Measurements from ENCODE around the gene CCDC88B.

Gene CCDC88B

DNA sequence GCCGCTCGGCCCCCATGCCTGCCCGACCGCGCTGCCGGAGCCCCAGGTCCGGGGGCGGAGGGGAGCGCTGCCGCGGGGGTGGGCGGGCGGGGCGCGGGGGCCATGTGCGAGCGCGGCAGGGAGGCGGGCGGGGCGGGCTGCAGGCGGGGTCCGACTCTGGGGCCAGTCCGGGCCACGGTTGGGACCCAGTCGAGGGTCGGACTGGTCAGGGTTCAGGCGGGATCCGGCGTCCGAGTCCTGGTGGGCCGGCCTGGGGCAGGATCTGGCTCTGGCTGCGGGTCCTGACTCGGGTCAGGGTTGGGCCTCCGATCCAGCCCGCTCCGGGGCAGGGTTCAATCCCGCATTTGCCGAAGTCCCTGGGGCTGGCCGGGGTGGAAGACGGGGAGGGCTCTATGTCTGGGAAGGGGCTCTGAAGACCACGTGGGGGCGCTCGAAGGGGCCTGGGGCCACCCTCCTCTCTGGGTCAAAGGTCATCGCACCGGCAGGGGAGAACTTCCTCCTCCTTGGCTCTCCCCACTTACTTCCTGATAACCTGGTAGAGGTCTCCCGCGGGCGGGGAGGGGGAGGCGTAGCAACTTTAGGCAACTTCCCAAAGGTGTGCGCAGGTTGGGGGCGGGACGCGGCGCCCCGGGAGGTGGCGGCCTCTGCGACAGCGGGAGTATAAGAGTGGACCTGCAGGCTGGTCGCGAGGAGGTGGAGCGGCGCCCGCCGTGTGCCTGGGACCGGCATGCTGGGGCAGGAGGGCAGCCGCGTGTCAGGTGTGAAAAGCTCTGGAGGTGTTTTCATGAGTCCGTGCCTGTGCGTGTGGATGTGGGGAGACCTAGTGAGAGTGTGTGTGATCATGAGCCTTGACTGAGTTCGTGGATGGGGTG is 34.1 kb upstream of the CCDC88B start (continued):
- TF ChIP-seq, protein P1, sequence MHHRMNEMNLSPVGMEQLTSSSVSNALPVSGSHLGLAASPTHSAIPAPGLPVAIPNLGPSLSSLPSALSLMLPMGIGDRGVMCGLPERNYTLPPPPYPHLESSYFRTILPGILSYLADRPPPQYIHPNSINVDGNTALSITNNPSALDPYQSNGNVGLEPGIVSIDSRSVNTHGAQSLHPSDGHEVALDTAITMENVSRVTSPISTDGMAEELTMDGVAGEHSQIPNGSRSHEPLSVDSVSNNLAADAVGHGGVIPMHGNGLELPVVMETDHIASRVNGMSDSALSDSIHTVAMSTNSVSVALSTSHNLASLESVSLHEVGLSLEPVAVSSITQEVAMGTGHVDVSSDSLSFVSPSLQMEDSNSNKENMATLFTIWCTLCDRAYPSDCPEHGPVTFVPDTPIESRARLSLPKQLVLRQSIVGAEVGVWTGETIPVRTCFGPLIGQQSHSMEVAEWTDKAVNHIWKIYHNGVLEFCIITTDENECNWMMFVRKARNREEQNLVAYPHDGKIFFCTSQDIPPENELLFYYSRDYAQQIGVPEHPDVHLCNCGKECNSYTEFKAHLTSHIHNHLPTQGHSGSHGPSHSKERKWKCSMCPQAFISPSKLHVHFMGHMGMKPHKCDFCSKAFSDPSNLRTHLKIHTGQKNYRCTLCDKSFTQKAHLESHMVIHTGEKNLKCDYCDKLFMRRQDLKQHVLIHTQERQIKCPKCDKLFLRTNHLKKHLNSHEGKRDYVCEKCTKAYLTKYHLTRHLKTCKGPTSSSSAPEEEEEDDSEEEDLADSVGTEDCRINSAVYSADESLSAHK (tag by site-specific recombination; IDR thresholded peaks at IDR 0.05) = no peak
- TF ChIP-seq, protein P2, sequence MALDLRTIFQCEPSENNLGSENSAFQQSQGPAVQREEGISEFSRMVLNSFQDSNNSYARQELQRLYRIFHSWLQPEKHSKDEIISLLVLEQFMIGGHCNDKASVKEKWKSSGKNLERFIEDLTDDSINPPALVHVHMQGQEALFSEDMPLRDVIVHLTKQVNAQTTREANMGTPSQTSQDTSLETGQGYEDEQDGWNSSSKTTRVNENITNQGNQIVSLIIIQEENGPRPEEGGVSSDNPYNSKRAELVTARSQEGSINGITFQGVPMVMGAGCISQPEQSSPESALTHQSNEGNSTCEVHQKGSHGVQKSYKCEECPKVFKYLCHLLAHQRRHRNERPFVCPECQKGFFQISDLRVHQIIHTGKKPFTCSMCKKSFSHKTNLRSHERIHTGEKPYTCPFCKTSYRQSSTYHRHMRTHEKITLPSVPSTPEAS (tag by site-specific recombination; IDR thresholded peaks at IDR 0.05) = no peak
- no peak for TF ChIP-seq ZNF530 (tag by site-specific recombination; IDR thresholded peaks at IDR 0.05; ENCODE audit: low read depth)
- TF ChIP-seq, protein P3, sequence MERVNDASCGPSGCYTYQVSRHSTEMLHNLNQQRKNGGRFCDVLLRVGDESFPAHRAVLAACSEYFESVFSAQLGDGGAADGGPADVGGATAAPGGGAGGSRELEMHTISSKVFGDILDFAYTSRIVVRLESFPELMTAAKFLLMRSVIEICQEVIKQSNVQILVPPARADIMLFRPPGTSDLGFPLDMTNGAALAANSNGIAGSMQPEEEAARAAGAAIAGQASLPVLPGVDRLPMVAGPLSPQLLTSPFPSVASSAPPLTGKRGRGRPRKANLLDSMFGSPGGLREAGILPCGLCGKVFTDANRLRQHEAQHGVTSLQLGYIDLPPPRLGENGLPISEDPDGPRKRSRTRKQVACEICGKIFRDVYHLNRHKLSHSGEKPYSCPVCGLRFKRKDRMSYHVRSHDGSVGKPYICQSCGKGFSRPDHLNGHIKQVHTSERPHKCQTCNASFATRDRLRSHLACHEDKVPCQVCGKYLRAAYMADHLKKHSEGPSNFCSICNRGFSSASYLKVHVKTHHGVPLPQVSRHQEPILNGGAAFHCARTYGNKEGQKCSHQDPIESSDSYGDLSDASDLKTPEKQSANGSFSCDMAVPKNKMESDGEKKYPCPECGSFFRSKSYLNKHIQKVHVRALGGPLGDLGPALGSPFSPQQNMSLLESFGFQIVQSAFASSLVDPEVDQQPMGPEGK (tag by site-specific recombination; IDR thresholded peaks at IDR 0.05) = peak; percentile 63
- no peak for TF ChIP-seq ZNF214 (tag by site-specific recombination; IDR thresholded peaks at IDR 0.05; ENCODE audit: borderline replicate concordance)
- no peak; the same call in 1 of the 2 replicates for TF ChIP-seq ZEB2 (tag by site-specific recombination; IDR thresholded peaks at IDR 0.05)
- no peak for TF ChIP-seq ZNF23 (tag by site-specific recombination; IDR thresholded peaks at IDR 0.05; ENCODE audit: borderline replicate concordance)
- TF ChIP-seq, protein P4, sequence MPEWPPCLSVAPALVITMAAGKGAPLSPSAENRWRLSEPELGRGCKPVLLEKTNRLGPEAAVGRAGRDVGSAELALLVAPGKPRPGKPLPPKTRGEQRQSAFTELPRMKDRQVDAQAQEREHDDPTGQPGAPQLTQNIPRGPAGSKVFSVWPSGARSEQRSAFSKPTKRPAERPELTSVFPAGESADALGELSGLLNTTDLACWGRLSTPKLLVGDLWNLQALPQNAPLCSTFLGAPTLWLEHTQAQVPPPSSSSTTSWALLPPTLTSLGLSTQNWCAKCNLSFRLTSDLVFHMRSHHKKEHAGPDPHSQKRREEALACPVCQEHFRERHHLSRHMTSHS (tag by site-specific recombination; IDR thresholded peaks at IDR 0.05) = no peak
- TF ChIP-seq ZBTB48 (tag by site-specific recombination; IDR thresholded peaks at IDR 0.05) = peak; percentile 84
- peak; percentile 10; the same call in 1 of the 2 replicates for TF ChIP-seq KLF10 (tag by site-specific recombination; IDR thresholded peaks at IDR 0.05)
- TF ChIP-seq KLF9 (tag by site-specific recombination; IDR thresholded peaks at IDR 0.05; ENCODE audit: low read depth) = peak; percentile 34; the same call in 1 of the 2 replicates
- peak; percentile 52; the same call in 1 of the 2 replicates for TF ChIP-seq SP2 (tag by site-specific recombination; IDR thresholded peaks at IDR 0.05)
- no peak for TF ChIP-seq ZNF174 (tag by site-specific recombination; IDR thresholded peaks at IDR 0.05)
- TF ChIP-seq ZXDB (tag by site-specific recombination; IDR thresholded peaks at IDR 0.05) = 0 out of 2 replicates have a peak, but pooled peaks have one; percentile 51
- 0 out of 2 replicates have a peak, but pooled peaks have one; percentile 8 for TF ChIP-seq ZNF596 (tag by site-specific recombination; IDR thresholded peaks at IDR 0.05)
- TF ChIP-seq ZNF776 (tag by site-specific recombination; IDR thresholded peaks at IDR 0.05; ENCODE audit: borderline replicate concordance) = no peak
- TF ChIP-seq YY1 (tag by site-specific recombination; IDR thresholded peaks at IDR 0.05) = no peak
- TF ChIP-seq, protein P5, sequence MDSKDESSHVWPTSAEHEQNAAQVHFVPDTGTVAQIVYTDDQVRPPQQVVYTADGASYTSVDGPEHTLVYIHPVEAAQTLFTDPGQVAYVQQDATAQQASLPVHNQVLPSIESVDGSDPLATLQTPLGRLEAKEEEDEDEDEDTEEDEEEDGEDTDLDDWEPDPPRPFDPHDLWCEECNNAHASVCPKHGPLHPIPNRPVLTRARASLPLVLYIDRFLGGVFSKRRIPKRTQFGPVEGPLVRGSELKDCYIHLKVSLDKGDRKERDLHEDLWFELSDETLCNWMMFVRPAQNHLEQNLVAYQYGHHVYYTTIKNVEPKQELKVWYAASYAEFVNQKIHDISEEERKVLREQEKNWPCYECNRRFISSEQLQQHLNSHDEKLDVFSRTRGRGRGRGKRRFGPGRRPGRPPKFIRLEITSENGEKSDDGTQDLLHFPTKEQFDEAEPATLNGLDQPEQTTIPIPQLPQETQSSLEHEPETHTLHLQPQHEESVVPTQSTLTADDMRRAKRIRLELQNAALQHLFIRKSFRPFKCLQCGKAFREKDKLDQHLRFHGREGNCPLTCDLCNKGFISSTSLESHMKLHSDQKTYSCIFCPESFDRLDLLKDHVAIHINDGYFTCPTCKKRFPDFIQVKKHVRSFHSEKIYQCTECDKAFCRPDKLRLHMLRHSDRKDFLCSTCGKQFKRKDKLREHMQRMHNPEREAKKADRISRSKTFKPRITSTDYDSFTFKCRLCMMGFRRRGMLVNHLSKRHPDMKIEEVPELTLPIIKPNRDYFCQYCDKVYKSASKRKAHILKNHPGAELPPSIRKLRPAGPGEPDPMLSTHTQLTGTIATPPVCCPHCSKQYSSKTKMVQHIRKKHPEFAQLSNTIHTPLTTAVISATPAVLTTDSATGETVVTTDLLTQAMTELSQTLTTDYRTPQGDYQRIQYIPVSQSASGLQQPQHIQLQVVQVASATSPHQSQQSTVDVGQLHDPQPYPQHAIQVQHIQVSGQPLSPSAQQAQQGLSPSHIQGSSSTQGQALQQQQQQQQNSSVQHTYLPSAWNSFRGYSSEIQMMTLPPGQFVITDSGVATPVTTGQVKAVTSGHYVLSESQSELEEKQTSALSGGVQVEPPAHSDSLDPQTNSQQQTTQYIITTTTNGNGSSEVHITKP (tag by site-specific recombination; IDR thresholded peaks at IDR 0.05) = no peak
- TF ChIP-seq ZFHX2 (tag by site-specific recombination; conservative IDR thresholded peaks at IDR 0.05) = peak; percentile 35; the same call in 1 of the 2 replicates
- TF ChIP-seq, protein P6, sequence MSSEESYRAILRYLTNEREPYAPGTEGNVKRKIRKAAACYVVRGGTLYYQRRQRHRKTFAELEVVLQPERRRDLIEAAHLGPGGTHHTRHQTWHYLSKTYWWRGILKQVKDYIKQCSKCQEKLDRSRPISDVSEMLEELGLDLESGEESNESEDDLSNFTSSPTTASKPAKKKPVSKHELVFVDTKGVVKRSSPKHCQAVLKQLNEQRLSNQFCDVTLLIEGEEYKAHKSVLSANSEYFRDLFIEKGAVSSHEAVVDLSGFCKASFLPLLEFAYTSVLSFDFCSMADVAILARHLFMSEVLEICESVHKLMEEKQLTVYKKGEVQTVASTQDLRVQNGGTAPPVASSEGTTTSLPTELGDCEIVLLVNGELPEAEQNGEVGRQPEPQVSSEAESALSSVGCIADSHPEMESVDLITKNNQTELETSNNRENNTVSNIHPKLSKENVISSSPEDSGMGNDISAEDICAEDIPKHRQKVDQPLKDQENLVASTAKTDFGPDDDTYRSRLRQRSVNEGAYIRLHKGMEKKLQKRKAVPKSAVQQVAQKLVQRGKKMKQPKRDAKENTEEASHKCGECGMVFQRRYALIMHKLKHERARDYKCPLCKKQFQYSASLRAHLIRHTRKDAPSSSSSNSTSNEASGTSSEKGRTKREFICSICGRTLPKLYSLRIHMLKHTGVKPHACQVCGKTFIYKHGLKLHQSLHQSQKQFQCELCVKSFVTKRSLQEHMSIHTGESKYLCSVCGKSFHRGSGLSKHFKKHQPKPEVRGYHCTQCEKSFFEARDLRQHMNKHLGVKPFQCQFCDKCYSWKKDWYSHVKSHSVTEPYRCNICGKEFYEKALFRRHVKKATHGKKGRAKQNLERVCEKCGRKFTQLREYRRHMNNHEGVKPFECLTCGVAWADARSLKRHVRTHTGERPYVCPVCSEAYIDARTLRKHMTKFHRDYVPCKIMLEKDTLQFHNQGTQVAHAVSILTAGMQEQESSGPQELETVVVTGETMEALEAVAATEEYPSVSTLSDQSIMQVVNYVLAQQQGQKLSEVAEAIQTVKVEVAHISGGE (tag by site-specific recombination; conservative IDR thresholded peaks at IDR 0.05; ENCODE audit: low read depth) = peak; percentile 38; the same call in 1 of the 2 replicates
- no peak for TF ChIP-seq YY2 (tag by site-specific recombination; IDR thresholded peaks at IDR 0.05)
- peak; percentile 78 for TF ChIP-seq BCL11B (tag by site-specific recombination; IDR thresholded peaks at IDR 0.05; ENCODE audit: low read depth)
- TF ChIP-seq ZIC2 (tag by site-specific recombination; IDR thresholded peaks at IDR 0.05) = peak; percentile 50; the same call in 1 of the 2 replicates
- peak; percentile 71 for TF ChIP-seq BCL11A (tag by site-specific recombination; IDR thresholded peaks at IDR 0.05; ENCODE audit: low read depth)
- TF ChIP-seq ZSCAN16 (tag by site-specific recombination; IDR thresholded peaks at IDR 0.05) = no peak
